ENCODE measurements around the gene YRDC.

The YRDC gene

GRCh38 chr1:37765916-37766664, 41.9 kb downstream of the YRDC start:
- no peak for DNase-seq

GRCh38 chr1:37764888-37765441, 43.0 kb downstream of the YRDC start, which contains the start of gene EPHA10:
Gene EPHA10, minus strand, starts transcription at chr1:37765120. Its CDS starts 54 bp downstream, at chr1:37765066.
- no peak for DNase-seq

GRCh38 chr1:37764414-37764825, 43.6 kb downstream of the YRDC start:
- DNase-seq, result no peak

- DNase-seq, result no peak
Observed at GRCh38 chr1:37763791-37764413, 44.1 kb downstream of the YRDC start.

DNA sequence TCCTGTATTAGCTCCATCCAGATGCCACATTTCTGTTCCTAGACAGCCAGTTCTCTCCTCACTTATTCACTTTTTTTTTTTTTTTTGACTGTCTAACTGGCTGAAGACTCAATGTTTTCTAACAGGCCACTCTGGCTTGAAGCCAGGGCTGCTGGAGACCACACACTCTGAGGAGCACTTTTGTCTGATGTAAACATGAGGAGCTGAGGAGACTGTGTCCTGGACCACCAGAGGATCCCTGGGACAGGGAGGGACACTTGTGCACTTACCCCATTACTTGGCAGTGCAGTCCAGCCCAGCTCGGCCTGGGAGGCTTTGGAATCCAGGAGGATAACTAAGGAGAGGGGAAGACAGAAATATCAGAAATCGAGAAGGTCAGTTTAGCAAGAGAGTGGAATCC, 45.5 kb downstream of the YRDC start:
- no peak for DNase-seq

- DNase-seq, result no peak
Observed at GRCh38 chr1:37761416-37762095, 46.5 kb downstream of the YRDC start.

DNA sequence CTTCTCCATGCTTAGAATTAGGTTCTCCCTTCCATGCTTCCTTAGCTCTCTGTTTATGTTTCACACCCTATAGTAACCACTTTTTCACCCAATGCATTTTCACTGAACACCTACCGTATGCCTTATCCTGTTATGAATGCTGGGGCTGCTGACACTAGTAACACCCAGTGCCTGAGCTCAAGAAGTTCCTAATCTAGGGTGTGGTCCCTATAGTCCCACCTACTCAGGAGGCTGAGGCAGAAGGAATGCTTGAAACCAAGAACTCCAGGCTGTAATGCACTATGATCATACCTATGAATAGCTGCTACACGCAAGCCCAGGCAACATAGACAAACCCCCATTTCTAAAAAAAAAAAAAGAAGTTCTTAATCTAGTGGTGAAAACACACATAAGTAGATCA, 48.6 kb downstream of the YRDC start:
- DNase-seq, result no peak

DNA sequence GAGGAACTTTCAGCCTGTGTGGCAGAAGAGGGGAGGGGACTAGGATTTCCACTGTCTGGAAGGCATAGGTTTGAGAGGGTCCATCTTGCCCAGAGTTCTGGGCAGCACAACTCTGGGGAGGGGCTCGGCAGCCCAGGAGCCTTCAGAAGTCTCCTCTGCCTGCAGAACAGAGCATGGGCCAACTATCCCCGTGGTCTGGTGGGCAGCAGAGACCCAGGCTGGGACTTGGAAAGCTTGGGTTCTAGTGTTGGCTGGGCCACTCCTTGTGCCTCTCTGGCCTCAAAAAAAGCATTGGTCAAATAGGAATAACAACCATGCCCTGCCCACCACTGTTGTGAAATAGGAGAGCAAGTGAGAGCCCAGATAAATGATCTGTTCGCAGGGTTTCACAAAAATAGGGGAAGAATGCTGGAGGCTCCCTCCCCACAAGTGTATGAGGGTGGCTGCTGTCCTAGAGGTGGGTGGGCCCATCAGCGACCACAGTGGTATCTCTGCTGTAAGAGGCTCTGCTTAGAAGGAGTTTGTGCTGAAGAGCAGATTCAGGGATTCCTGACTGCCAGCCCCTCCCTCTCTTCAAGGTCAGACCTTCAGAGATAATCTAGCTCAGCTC, 52.0 kb downstream of the YRDC start:
- DNase-seq, result no peak

- no peak for DNase-seq
Observed at GRCh38 chr1:37755290-37755689, 52.7 kb downstream of the YRDC start.

GRCh38 chr1:37753473-37754321, 54.3 kb downstream of the YRDC start:
- no peak for DNase-seq
